GM12801 (cell line): Measurements from ENCODE around the gene SLC1A2.

ENCODE experiments used
- TF ChIP-seq, protein P1 (sequence below): IDR thresholded peaks from one replicate; pipeline ENCODE4 v1.5.1; 2011; ENCODE audit warnings: control low read depth; ENCODE audit not compliant: insufficient read length; ENCODE audit errors: extremely low read depth

SLC1A2 gene

DNA sequence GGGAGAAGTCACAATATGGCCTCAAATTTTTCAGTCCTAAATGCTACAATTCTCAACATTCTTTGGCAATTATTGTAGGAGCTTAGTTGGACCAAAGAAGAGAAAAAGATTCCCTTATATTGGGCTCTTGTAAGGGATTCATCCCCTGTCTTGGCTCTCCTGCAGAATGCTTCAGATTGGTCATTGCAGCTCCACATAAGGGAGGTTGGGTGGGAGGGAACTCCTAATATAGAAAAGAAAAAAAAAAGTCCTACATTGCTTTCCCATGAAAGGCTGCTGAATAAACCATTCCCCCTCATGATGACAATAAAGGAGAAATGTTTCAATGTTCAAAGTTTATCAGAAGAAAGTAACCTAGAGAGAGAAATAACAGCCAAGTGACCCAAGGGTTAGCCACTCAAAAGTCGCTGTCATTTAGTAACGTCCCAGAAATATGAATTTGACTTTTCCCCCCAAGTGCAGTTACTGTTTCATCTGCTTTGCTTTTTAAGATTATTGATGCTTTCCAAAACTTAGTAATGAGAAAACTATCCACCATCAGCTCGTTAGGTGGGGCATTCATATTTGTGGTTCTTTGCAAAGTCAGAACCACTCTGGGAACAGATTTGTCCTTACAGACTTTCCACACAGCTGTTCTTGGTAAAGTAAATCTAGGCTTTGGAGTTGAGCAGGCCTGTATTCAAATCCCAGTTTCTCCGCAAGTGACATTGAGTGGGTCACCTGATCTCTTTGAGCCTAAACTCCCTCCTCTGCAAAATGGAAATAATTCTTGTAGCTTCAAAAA is 5.0 kb upstream of the SLC1A2 start:
- TF ChIP-seq, protein P1, sequence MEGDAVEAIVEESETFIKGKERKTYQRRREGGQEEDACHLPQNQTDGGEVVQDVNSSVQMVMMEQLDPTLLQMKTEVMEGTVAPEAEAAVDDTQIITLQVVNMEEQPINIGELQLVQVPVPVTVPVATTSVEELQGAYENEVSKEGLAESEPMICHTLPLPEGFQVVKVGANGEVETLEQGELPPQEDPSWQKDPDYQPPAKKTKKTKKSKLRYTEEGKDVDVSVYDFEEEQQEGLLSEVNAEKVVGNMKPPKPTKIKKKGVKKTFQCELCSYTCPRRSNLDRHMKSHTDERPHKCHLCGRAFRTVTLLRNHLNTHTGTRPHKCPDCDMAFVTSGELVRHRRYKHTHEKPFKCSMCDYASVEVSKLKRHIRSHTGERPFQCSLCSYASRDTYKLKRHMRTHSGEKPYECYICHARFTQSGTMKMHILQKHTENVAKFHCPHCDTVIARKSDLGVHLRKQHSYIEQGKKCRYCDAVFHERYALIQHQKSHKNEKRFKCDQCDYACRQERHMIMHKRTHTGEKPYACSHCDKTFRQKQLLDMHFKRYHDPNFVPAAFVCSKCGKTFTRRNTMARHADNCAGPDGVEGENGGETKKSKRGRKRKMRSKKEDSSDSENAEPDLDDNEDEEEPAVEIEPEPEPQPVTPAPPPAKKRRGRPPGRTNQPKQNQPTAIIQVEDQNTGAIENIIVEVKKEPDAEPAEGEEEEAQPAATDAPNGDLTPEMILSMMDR, result no peak

DNA sequence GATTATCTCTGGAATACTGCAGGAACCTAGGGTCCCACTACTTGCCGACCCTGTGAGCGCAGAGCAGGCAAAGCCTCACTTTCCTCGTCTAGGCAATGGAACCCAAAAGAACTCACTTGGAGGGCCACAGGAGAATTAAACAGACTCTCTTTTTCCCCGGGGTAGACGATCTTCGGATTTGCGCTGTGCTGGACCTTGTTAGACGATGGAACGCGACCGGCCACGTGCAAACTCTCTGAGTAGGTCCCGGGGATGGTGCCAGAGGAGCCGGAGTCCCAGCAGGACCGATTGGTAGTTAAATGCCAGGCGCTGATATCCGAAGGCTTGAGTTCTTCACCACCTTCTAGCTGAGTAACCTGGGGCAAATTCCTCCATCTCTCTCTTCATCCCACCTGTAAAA is 1.0 kb upstream of the SLC1A2 start:
- TF ChIP-seq, protein P1, result no peak

DNA sequence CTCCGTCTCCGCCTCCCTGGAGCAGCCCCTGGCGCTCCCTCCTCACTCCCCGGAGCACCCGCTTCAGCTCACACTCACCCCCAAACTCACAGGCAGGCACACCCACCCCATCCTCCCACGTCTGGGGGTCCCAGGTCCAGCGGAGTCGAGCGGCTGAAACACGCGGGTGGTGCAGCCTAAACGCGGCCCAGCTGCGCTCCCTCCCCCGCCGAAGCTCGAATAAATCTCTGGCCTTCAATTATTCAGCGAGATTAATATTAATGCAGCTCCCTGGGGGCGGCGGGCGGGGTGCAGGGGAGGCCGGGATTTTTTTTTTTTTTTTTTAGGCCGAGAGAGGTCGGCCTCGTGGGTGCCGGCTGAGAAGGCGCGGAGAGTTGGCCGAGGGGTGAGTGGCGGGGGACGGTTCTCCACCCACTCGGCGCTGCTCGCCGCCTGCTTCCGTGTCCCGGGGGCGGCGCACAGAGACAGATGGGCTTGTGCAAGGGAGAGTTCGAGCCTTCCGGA is 524 bp upstream of the SLC1A2 start:
- TF ChIP-seq, protein P1, result no peak

DNA sequence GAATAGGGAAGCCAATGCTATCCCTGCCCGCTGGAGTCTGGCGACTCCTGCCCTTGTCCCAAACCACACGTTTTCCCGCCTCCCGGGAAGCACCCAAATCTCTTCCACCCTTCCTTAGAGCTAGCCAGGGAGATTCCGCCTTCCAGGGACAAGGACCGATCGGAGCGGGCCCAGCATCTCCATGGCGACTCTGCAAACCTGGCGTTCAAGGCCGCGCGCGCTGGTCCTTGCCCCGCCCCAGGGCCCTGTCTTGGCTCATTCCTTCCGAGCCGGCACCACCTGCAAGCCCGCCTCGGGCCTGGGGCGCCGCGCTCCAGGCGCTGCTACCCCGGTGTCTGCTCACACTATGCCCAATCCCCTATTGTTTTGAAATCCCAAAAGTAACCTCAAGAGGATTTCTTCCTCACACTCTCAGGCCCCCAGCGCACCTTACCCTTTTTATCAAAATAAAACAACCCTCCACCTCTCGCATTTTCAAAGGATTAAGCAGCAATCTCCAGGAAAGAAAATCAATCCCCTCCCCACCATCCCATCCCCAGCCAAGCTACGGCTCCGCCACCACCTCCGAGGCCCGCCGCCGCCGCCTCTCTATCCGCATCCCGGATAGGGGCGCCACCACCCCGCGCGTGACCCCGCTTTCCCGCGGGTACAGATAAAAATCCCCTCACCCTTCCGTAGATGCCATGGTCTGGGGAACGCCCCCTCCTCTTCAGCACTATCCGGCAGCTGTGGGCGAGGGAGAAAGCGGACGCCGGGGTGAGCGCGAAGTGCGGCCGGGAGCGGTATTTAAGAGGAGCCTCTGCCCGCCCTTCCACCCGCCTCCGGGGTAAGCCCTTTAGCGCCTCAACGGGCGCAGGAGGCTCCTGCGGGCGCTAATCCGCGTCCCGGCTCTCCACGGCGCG is 825 bp downstream of the SLC1A2 start:
- TF ChIP-seq, protein P1, result no peak

DNA sequence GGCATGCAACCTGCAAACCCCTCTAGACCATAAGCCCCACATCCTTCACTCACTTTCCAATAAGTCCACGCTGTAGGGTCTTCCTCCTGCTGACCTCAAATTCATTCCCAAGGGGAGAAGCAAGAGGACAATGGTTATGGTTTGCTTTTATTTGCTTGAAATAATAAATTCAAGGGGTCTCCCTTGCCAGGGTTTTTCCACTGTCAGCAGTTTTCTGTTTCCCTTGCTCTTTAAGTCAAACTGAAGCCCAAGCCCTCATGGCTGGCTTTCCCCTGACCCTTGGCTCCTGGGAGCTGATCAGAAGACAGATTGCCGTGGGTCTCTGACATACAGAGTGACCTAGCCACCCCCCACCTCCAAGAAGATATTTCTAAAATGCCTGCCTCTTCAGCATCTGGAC is 3.9 kb downstream of the SLC1A2 start:
- TF ChIP-seq, protein P1, result no peak

DNA sequence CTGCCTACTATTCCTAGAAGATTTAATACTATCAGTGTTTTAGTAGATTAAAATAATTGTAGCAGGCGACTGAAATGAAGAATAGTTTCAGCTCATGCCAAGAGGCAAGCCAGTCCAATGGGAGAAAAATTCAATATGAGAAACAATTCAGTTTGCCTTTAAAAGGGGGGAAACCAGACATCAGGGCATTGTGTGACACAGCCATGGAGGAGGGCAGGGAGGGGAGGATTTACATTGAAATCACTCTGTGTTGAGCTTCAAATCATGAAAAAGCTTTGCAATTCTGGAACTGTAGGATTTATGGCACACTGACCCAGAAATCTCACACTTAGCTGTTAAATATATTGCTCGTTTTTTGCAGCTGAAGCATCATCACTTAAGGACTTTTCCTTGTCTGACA is 4.6 kb downstream of the SLC1A2 start:
- TF ChIP-seq, protein P1, result no peak

DNA sequence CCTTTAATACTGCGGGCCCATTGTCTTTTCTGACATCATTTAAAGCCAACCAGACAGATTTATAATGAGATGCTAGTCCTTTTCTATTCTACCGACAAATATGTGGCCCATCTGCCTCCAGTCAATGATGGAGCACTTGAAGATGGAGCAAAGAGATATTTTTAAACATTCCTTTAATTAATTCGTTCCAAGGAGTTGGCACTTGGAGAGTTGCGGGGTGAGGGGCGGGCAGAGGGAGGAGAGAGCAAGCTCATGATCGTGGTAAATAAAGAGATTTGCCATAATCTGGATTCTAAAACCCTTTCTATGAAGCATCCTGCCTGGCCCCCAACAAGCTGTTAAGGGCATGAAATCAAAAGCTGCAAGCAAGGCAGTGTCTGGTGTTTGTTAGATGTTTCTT is 5.0 kb downstream of the SLC1A2 start:
- TF ChIP-seq, protein P1, result no peak
